OCI-LY3 (cell line): ENCODE measurements around the gene VAV2.

ENCODE experiments used
- H2AFZ ChIP-seq: fragments of 200-600, 300-600 bp; shearing (Covaris generic); 2 replicates; pipeline ENCODE4 v1.6.0; 2014; ENCODE audit warnings: antibody characterized with exemption, low read depth, low read length
- H3K27ac ChIP-seq: fragments of 200-600, 300-600 bp; sonication (generic); 2 replicates; pipeline ENCODE4 v1.5.1; 2014; ENCODE audit warnings: mild to moderate bottlenecking, low read length, moderate library complexity, mixed read lengths
- H3K27me3 ChIP-seq: fragments of 200-600, 300-600 bp; sonication (generic); 2 replicates; pipeline ENCODE4 v1.6.1; 2014; ENCODE audit warnings: low read depth, low read length, mixed read lengths
- H3K36me3 ChIP-seq: fragments of 200-600, 300-600 bp; sonication (generic); replicated peaks from 2 replicates; pipeline ENCODE3; 2014; ENCODE audit warnings: low read depth, low read length, mixed read lengths
- H3K4me1 ChIP-seq: fragments of 300-600, 200-600 bp; sonication (generic); 2 replicates; pipeline ENCODE4 v1.6.1; 2014; ENCODE audit warnings: low read length, mixed read lengths
- H3K4me2 ChIP-seq: fragments of 200-600, 300-600 bp; sonication (generic); 2 replicates; pipeline ENCODE4 v1.6.1; 2014; ENCODE audit warnings: low read length, mixed read lengths
- H3K4me3 ChIP-seq: fragments of 300-600, 200-600 bp; sonication (generic); 2 replicates; pipeline ENCODE4 v1.5.1; 2014; ENCODE audit warnings: antibody characterized with exemption, mild to moderate bottlenecking, low read length, moderate library complexity
- H3K79me2 ChIP-seq: fragments of 300-600, 200-600 bp; shearing (Covaris generic); 2 replicates; pipeline ENCODE4 v1.6.1; 2014; ENCODE audit warnings: mild to moderate bottlenecking, low read length, mixed read lengths
- H3K9ac ChIP-seq: fragments of 300-600, 200-600 bp; shearing (Covaris generic); 2 replicates; pipeline ENCODE4 v1.6.0; 2014; ENCODE audit warnings: mild to moderate bottlenecking, low read length, moderate library complexity
- H3K9me3 ChIP-seq: fragments of 200-600, 300-600 bp; shearing (Covaris generic); 2 replicates; pipeline ENCODE4 v1.6.1; 2014; ENCODE audit warnings: low read length, mixed read lengths; ENCODE audit not compliant: insufficient read depth
- H4K20me1 ChIP-seq: fragments of 200-600, 300-600 bp; sonication (generic); 2 replicates; pipeline ENCODE4 v1.6.1; 2016; ENCODE audit warnings: low read length, mixed read lengths; ENCODE audit not compliant: insufficient read depth
- CTCF ChIP-seq: fragments of 200-600, 300-600 bp; sonication (generic); IDR thresholded peaks from 2 replicates; pipeline ENCODE4 v1.5.1; 2014; ENCODE audit warnings: antibody characterized with exemption, low read length, low read depth
- EZH2phosphoT487 ChIP-seq: fragments of 200-600 bp; shearing (Covaris generic); IDR thresholded peaks from 2 replicates; pipeline ENCODE4 v1.6.1; 2018; ENCODE audit warnings: antibody characterized with exemption, mixed run types, low read depth

VAV2 gene

GRCh38 chr9:134004131-134004873, 12.2 kb upstream of the VAV2 start:
- Histone ChIP-seq H4K20me1 (no peaks in the 10 kb centered on the region), H3K27me3 (peaks cover 12% of the 10 kb centered on the region; the same call in 1 of the 2 replicates), H3K9ac (no peak overlapping the region), H3K4me3 (no peak overlapping the region), H3K27ac (no peak overlapping the region), H3K4me1 (no peaks in the 10 kb centered on the region), H3K9me3 (no peaks in the 10 kb centered on the region), H3K79me2 (no peaks in the 10 kb centered on the region), H3K36me3 (no peaks in the 10 kb centered on the region), H2AFZ (no peak overlapping the region), H3K4me2 (no peak overlapping the region)
- TF ChIP-seq CTCF = no peak
- no peak for TF ChIP-seq EZH2phosphoT487

- Histone ChIP-seq H3K79me2 (no peaks in the 10 kb centered on the region), H3K9ac (no peak overlapping the region), H3K4me2 (no peak overlapping the region), H3K27ac (no peak overlapping the region), H4K20me1 (no peaks in the 10 kb centered on the region), H3K4me3 (no peak overlapping the region), H2AFZ (no peak overlapping the region), H3K27me3 (peaks cover 6% of the 10 kb centered on the region; the same call in 1 of the 2 replicates), H3K36me3 (no peaks in the 10 kb centered on the region), H3K4me1 (no peaks in the 10 kb centered on the region), H3K9me3 (no peaks in the 10 kb centered on the region)
- TF ChIP-seq EZH2phosphoT487 = no peak
- TF ChIP-seq CTCF = no peak
Measured at GRCh38 chr9:134003237-134003636, 11.1 kb upstream of the VAV2 start.

- H3K79me2 ChIP-seq = no peaks in the 10 kb centered on the region
- H3K9me3 ChIP-seq = no peaks in the 10 kb centered on the region
- TF ChIP-seq EZH2phosphoT487 (no peak), CTCF (no peak)
- no peak overlapping the region for H3K4me3 ChIP-seq
- peaks cover 6% of the 10 kb centered on the region; the same call in 1 of the 2 replicates for H3K27me3 ChIP-seq
- no peaks in the 10 kb centered on the region for H4K20me1 ChIP-seq
- H3K9ac ChIP-seq = no peak overlapping the region
- H3K4me2 ChIP-seq = no peak overlapping the region
- H3K27ac ChIP-seq = no peak overlapping the region
- H3K36me3 ChIP-seq = no peaks in the 10 kb centered on the region
- H2AFZ ChIP-seq = no peak overlapping the region
- H3K4me1 ChIP-seq = no peaks in the 10 kb centered on the region
Measured at GRCh38 chr9:134002796-134003195, 10.7 kb upstream of the VAV2 start.

- H3K27ac ChIP-seq = no peak overlapping the region
Measured at GRCh38 chr9:133999851-134000265, 7.7 kb upstream of the VAV2 start.

More at GRCh38 chr9:133999851-134000265, 7.7 kb upstream of the VAV2 start:
- Histone ChIP-seq H4K20me1 (no peaks in the 10 kb centered on the region), H3K27me3 (no peaks in the 10 kb centered on the region), H3K4me3 (no peak overlapping the region), H2AFZ (no peak overlapping the region), H3K36me3 (no peaks in the 10 kb centered on the region), H3K4me1 (0 out of 2 replicates have a peak, but pooled peaks cover 2% of the 10 kb centered on the region), H3K4me2 (no peak overlapping the region), H3K79me2 (no peaks in the 10 kb centered on the region), H3K9me3 (no peaks in the 10 kb centered on the region), H3K9ac (no peak overlapping the region)
- no peak for TF ChIP-seq CTCF
- TF ChIP-seq EZH2phosphoT487 = no peak
